Mononuclear cell (primary cell): Measurements from ENCODE around the gene IGFBP2. TPM values are rescaled to one million over a fixed set of nuclear protein-coding genes. Genes with fewer than 3 reads are reported as not detected.
A peak's percentile ranks its signal among the peaks of the same experiment; 100 is the strongest.

ENCODE experiments used
- H3K27me3 ChIP-seq: 2 replicates; pipeline ENCODE4 v1.6.0; 2011; ENCODE audit warnings: low read length, control low read depth; ENCODE audit not compliant: insufficient read depth
- H3K4me1 ChIP-seq: 2 replicates; pipeline ENCODE4 v1.5.1; 2011; ENCODE audit warnings: mild to moderate bottlenecking, low read length, control low read depth; ENCODE audit not compliant: insufficient read depth
- H3K4me3 ChIP-seq: 2 replicates; pipeline ENCODE4 v1.5.1; 2011; ENCODE audit warnings: mild to moderate bottlenecking, low read length, moderate library complexity
- H3K9me3 ChIP-seq: 2 replicates; pipeline ENCODE4 v1.5.1; 2011; ENCODE audit warnings: low read depth, mild to moderate bottlenecking, control low read depth, low read length
- total RNA-seq: library from RNA; depleted of rRNA; stranded (reverse); fragments of >200 nt; gene quantifications from one replicate; pipeline ENCODE4 v1.2.3, GENCODE V29; 2012

Gene IGFBP2
- total RNA-seq, 1 donor: 0.52 TPM

- Histone ChIP-seq H3K27me3 (peaks cover 63% of the 10 kb centered on the region), H3K4me1 (peaks cover 24% of the 10 kb centered on the region), H3K9me3 (no peaks in the 10 kb centered on the region), H3K4me3 (no peak overlapping the region)
Observed at GRCh38 chr2:216690456-216690852, 57.2 kb downstream of the IGFBP2 start.

GRCh38 chr2:216690853-216691741 is 57.9 kb downstream of the IGFBP2 start:
- peaks cover 24% of the 10 kb centered on the region for H3K4me1 ChIP-seq
- no peaks in the 10 kb centered on the region for H3K9me3 ChIP-seq
- H3K4me3 ChIP-seq: no peak overlapping the region
- peaks cover 69% of the 10 kb centered on the region for H3K27me3 ChIP-seq

GRCh38 chr2:216692636-216693413 is 59.6 kb downstream of the IGFBP2 start:
- Histone ChIP-seq H3K4me1 (peaks cover 24% of the 10 kb centered on the region), H3K27me3 (peaks cover 84% of the 10 kb centered on the region), H3K9me3 (no peaks in the 10 kb centered on the region), H3K4me3 (peak overlapping the region; percentile 3)

GRCh38 chr2:216693414-216694080 is 60.3 kb downstream of the IGFBP2 start:
- Histone ChIP-seq H3K9me3 (no peaks in the 10 kb centered on the region), H3K27me3 (peaks cover 91% of the 10 kb centered on the region), H3K4me3 (no peak overlapping the region)

GRCh38 chr2:216694082-216694825 is 61.0 kb downstream of the IGFBP2 start:
- Histone ChIP-seq H3K4me3 (no peak overlapping the region), H3K4me1 (peaks cover 24% of the 10 kb centered on the region), H3K27me3 (peaks cover 92% of the 10 kb centered on the region), H3K9me3 (no peaks in the 10 kb centered on the region)

More at GRCh38 chr2:216693414-216694080, 60.3 kb downstream of the IGFBP2 start:
- peaks cover 24% of the 10 kb centered on the region for H3K4me1 ChIP-seq

- Histone ChIP-seq H3K4me1 (peaks cover 24% of the 10 kb centered on the region), H3K4me3 (no peak overlapping the region), H3K27me3 (peaks cover 90% of the 10 kb centered on the region), H3K9me3 (no peaks in the 10 kb centered on the region)
Observed at GRCh38 chr2:216694826-216695217, 61.6 kb downstream of the IGFBP2 start.

- H3K4me1 ChIP-seq: peaks cover 24% of the 10 kb centered on the region
- peaks cover 90% of the 10 kb centered on the region for H3K27me3 ChIP-seq
- H3K4me3 ChIP-seq: no peak within 1 kb of the TSS
- no peaks in the 10 kb centered on the region for H3K9me3 ChIP-seq
Observed at GRCh38 chr2:216695401-216695821, 62.2 kb downstream of the IGFBP2 start, which contains the start of gene IGFBP5. Gene IGFBP5 (minus strand): TSS chr2:216695549. CDS start chr2:216694775, 774 bp downstream.

- H3K4me3 ChIP-seq: no peak overlapping the region
- H3K27me3 ChIP-seq: peaks cover 92% of the 10 kb centered on the region
- peaks cover 24% of the 10 kb centered on the region for H3K4me1 ChIP-seq
- H3K9me3 ChIP-seq: no peaks in the 10 kb centered on the region
Observed at GRCh38 chr2:216696321-216696720, 63.1 kb downstream of the IGFBP2 start.

GRCh38 chr2:216696751-216697560 is 63.7 kb downstream of the IGFBP2 start:
- Histone ChIP-seq H3K27me3 (peaks cover 86% of the 10 kb centered on the region), H3K9me3 (no peaks in the 10 kb centered on the region), H3K4me3 (no peak overlapping the region), H3K4me1 (peaks cover 22% of the 10 kb centered on the region)

GRCh38 chr2:216698293-216698692 is 65.1 kb downstream of the IGFBP2 start:
- H3K4me3 ChIP-seq: no peak overlapping the region
- H3K4me1 ChIP-seq: peaks cover 11% of the 10 kb centered on the region
- H3K9me3 ChIP-seq: no peaks in the 10 kb centered on the region
- peaks cover 77% of the 10 kb centered on the region for H3K27me3 ChIP-seq

- peaks cover 7% of the 10 kb centered on the region for H3K4me1 ChIP-seq
- no peaks in the 10 kb centered on the region for H3K9me3 ChIP-seq
- no peak overlapping the region for H3K4me3 ChIP-seq
- peaks cover 73% of the 10 kb centered on the region for H3K27me3 ChIP-seq
Observed at GRCh38 chr2:216698895-216699294, 65.7 kb downstream of the IGFBP2 start.

- Histone ChIP-seq H3K27me3 (peaks cover 61% of the 10 kb centered on the region), H3K4me3 (no peak overlapping the region), H3K4me1 (no peaks in the 10 kb centered on the region), H3K9me3 (no peaks in the 10 kb centered on the region)
Observed at GRCh38 chr2:216700088-216700567, 66.9 kb downstream of the IGFBP2 start.

- H3K9me3 ChIP-seq: no peaks in the 10 kb centered on the region
- no peak overlapping the region for H3K4me3 ChIP-seq
- H3K27me3 ChIP-seq: peaks cover 54% of the 10 kb centered on the region
- no peaks in the 10 kb centered on the region for H3K4me1 ChIP-seq
Observed at GRCh38 chr2:216700781-216701180, 67.6 kb downstream of the IGFBP2 start.
